Transverse colon (tissue), 4 donors: ENCODE data around the gene KIF5A. TPM values are rescaled to one million over a fixed set of nuclear protein-coding genes. Genes with fewer than 3 reads are reported as not detected.

Experiments used
- DNase-seq: peaks from one replicate; pipeline ENCODE4 v3.0.0-alpha.2; 2019
- H3K27ac ChIP-seq, 4 donors: fragments of 200-600 bp; sonication (generic); 2 replicates each; pipeline ENCODE4 v1.5.1; 2016 to 2018; ENCODE audit warnings: inconsistent platforms in 4 of 4
- H3K27me3 ChIP-seq: fragments of 200-600 bp; sonication (generic); 2 replicates; pipeline ENCODE4 v1.5.1; 2017; ENCODE audit warnings: inconsistent platforms
- H3K36me3 ChIP-seq, 4 donors: fragments of 200-600 bp; sonication (generic); 2 replicates each; pipeline ENCODE4 v1.5.1; 2017 to 2019; ENCODE audit warnings: inconsistent platforms in 4 of 4
- H3K4me1 ChIP-seq, 4 donors: fragments of 200-600 bp; sonication (generic); 2 replicates each; pipeline ENCODE4 v1.5.1; 2017 to 2020; ENCODE audit warnings: inconsistent platforms in 4 of 4
- H3K4me3 ChIP-seq, 4 donors: fragments of 200-600 bp; sonication (generic); 1 replicate in 1 of 4; 2 replicates in 3 of 4; pipeline versions ENCODE4 v1.5.1 to v1.6.1; 2017 to 2019; ENCODE audit warnings: inconsistent platforms in 4 of 4
- H3K9me3 ChIP-seq, 2 donors: fragments of 200-600 bp; sonication (generic); 2 replicates each; pipeline ENCODE4 v1.5.1; 2017 to 2019; ENCODE audit warnings: inconsistent platforms in 2 of 2
- CTCF ChIP-seq, 5 experiments: fragments of 200-600 bp in 3 of 5; fragments of 450-650 bp in 2 of 5; sonication (generic) in 3 of 5; IDR thresholded peaks; 1 replicate in 2 of 5; 2 replicates in 3 of 5; pipeline ENCODE4 v1.5.1; 2016 to 2017; ENCODE audit warnings: antibody characterized with exemption in 5 of 5, inconsistent platforms in 3 of 5, mild to moderate bottlenecking in 2 of 5, moderate library complexity in 1 of 5
- EP300 ChIP-seq: sonication (generic); formaldehyde crosslinking; IDR thresholded peaks from one replicate; pipeline ENCODE4 v1.6.1; 2017; ENCODE audit warnings: antibody characterized with exemption, low read depth
- POLR2A ChIP-seq: fragments of 450-650 bp; IDR thresholded peaks from one replicate; pipeline ENCODE4 v1.6.1; 2016; ENCODE audit warnings: antibody characterized with exemption, mild to moderate bottlenecking, moderate library complexity
- POLR2AphosphoS5 ChIP-seq, 3 donors: sonication (generic); formaldehyde crosslinking; IDR thresholded peaks; one replicate each; pipeline ENCODE4 v1.6.1; 2016; ENCODE audit warnings: antibody characterized with exemption in 3 of 3
- WGBS, 2 donors: methylation state at CpG; one replicate each; pipeline ENCODE4 v1.1.5; 2018; ENCODE audit warnings: low coverage in 1 of 2; 5-methylcytosine and 5-hydroxymethylcytosine counted together
- in situ Hi-C, 4 donors: fragments of 200-750 bp; cut with MboI; loops; one replicate each; pipeline versions ENCODE4 v1.15.0 to v1.15.1; 2017; ENCODE audit warnings: low sequenced_read_pairs in 3 of 4, low pct_ligation_motif_present in 1 of 4, low pct_unique_long_range_greater_than_20kb in 1 of 4
- intact Hi-C: fragments of 100-400 bp; cut with DNase I; formaldehyde crosslinking; loops from one replicate; pipeline ENCODE4 v1.15.1; 2023; ENCODE audit warnings: low total_unique reads
- total RNA-seq, 4 donors: library from RNA; depleted of rRNA; stranded (reverse); fragments of >200 nt; gene quantifications; one replicate each; pipeline ENCODE4 v1.1.0, GENCODE V29; 2016

The KIF5A gene
- total RNA-seq, 4 donors from 2014 or later = 1.3 to 6.2 (median 1.6) TPM

GRCh38 chr12:57547288-57548012, 2.4 kb upstream of the KIF5A start:
- intact Hi-C loops = no loop called here
- Histone ChIP-seq H3K4me3 (peak overlapping the region in 3 of 4 donors; percentile 80 to 94 (median 94)), H3K9me3 (no peaks in the 10 kb centered on the region), H3K27ac (peak overlapping the region; percentile 35 to 94 (median 91)), H3K27me3 (peaks cover 33% of the 10 kb centered on the region), H3K4me1 (peaks cover 7 to 42% (median 26%) of the 10 kb centered on the region in 4 donors), H3K36me3 (no peaks in the 10 kb centered on the region)
- no peak for DNase-seq
- in situ Hi-C loops = no loop called here
- TF ChIP-seq POLR2AphosphoS5 (IDR thresholded peaks at IDR 0.05) (no peak), EP300 (no peak), CTCF (IDR thresholded peaks at IDR 0.05) (no peak), POLR2A (no peak)
- WGBS, 2 donors = 8 to 19% methylated on average over 6 to 9 of the region's 9 CpGs

- no peak overlapping the region for H3K4me3 ChIP-seq
- no peaks in the 10 kb centered on the region for H3K9me3 ChIP-seq
- intact Hi-C loops = no loop called here
- H3K27me3 ChIP-seq = peaks cover 38% of the 10 kb centered on the region
- H3K4me1 ChIP-seq = peaks cover 7 to 37% (median 24%) of the 10 kb centered on the region in 4 donors
- DNase-seq = no peak
- H3K36me3 ChIP-seq = no peaks in the 10 kb centered on the region
- in situ Hi-C loops = no loop called here
- H3K27ac ChIP-seq = no peak overlapping the region
- TF ChIP-seq EP300 (no peak), POLR2A (no peak), CTCF (IDR thresholded peaks at IDR 0.05) (no peak), POLR2AphosphoS5 (IDR thresholded peaks at IDR 0.05) (no peak)
- 93 to 96% methylated on average over 2 of the region's 2 CpGs for WGBS, 2 donors
Measured at GRCh38 chr12:57548013-57548315, 1.9 kb upstream of the KIF5A start.

GRCh38 chr12:57548488-57548887, 1.4 kb upstream of the KIF5A start:
- Histone ChIP-seq H3K27me3 (peaks cover 41% of the 10 kb centered on the region), H3K27ac (no peak overlapping the region), H3K4me1 (peaks cover 7 to 37% (median 24%) of the 10 kb centered on the region in 4 donors), H3K36me3 (no peaks in the 10 kb centered on the region), H3K9me3 (no peaks in the 10 kb centered on the region), H3K4me3 (no peak overlapping the region)
- no peak for DNase-seq
- WGBS, 2 donors = 40 to 42% methylated on average over 1 to 2 of the region's 2 CpGs
- intact Hi-C loops = no loop called here
- in situ Hi-C loops = no loop called here
- no peak for TF ChIP-seq POLR2A
- no peak for TF ChIP-seq POLR2AphosphoS5 (IDR thresholded peaks at IDR 0.05)
- TF ChIP-seq EP300 = no peak
- TF ChIP-seq CTCF (IDR thresholded peaks at IDR 0.05) = no peak

- in situ Hi-C loops (no loop called here), intact Hi-C loops (no loop called here)
- Histone ChIP-seq H3K27ac (peak overlapping the region in 1 of 4 donors; percentile 30), H3K4me3 (peak overlapping the region; percentile 5 to 42 (median 23)), H3K27me3 (peaks cover 48% of the 10 kb centered on the region), H3K9me3 (no peaks in the 10 kb centered on the region), H3K4me1 (peaks cover 7 to 33% (median 24%) of the 10 kb centered on the region in 4 donors), H3K36me3 (no peaks in the 10 kb centered on the region)
- TF ChIP-seq POLR2AphosphoS5 (IDR thresholded peaks at IDR 0.05) (no peak), CTCF (IDR thresholded peaks at IDR 0.05) (no peak), POLR2A (no peak), EP300 (no peak)
- DNase-seq = no peak
- WGBS, 2 donors = 36% methylated on average over 13 of the region's 13 CpGs; no CpG with 5 or more reads in 1 of the 2 donors
Measured at GRCh38 chr12:57549203-57549908, 488 bp upstream of the KIF5A start.
